Transverse colon (tissue), 4 donors: Measurements from ENCODE around the gene IL9. TPM values are rescaled to one million over a fixed set of nuclear protein-coding genes. Genes with fewer than 3 reads are reported as not detected.

Source experiments
- DNase-seq: peaks from one replicate; pipeline ENCODE4 v3.0.0-alpha.2; 2019
- H3K27ac ChIP-seq, 4 donors: fragments of 200-600 bp; sonication (generic); 2 replicates each; pipeline ENCODE4 v1.5.1; 2016 to 2018; ENCODE audit warnings: inconsistent platforms in 4 of 4
- H3K27me3 ChIP-seq: fragments of 200-600 bp; sonication (generic); 2 replicates; pipeline ENCODE4 v1.5.1; 2017; ENCODE audit warnings: inconsistent platforms
- H3K36me3 ChIP-seq, 4 donors: fragments of 200-600 bp; sonication (generic); 2 replicates each; pipeline ENCODE4 v1.5.1; 2017 to 2019; ENCODE audit warnings: inconsistent platforms in 4 of 4
- H3K4me1 ChIP-seq, 4 donors: fragments of 200-600 bp; sonication (generic); 2 replicates each; pipeline ENCODE4 v1.5.1; 2017 to 2020; ENCODE audit warnings: inconsistent platforms in 4 of 4
- H3K4me3 ChIP-seq, 4 donors: fragments of 200-600 bp; sonication (generic); 1 replicate in 1 of 4; 2 replicates in 3 of 4; pipeline versions ENCODE4 v1.5.1 to v1.6.1; 2017 to 2019; ENCODE audit warnings: inconsistent platforms in 4 of 4
- H3K9me3 ChIP-seq, 2 donors: fragments of 200-600 bp; sonication (generic); 2 replicates each; pipeline ENCODE4 v1.5.1; 2017 to 2019; ENCODE audit warnings: inconsistent platforms in 2 of 2
- EP300 ChIP-seq: sonication (generic); formaldehyde crosslinking; IDR thresholded peaks from one replicate; pipeline ENCODE4 v1.6.1; 2017; ENCODE audit warnings: antibody characterized with exemption, low read depth
- POLR2A ChIP-seq: fragments of 450-650 bp; IDR thresholded peaks from one replicate; pipeline ENCODE4 v1.6.1; 2016; ENCODE audit warnings: antibody characterized with exemption, mild to moderate bottlenecking, moderate library complexity
- POLR2AphosphoS5 ChIP-seq, 3 donors: sonication (generic); formaldehyde crosslinking; IDR thresholded peaks; one replicate each; pipeline ENCODE4 v1.6.1; 2016; ENCODE audit warnings: antibody characterized with exemption in 3 of 3
- WGBS, 2 donors: methylation state at CpG; one replicate each; pipeline ENCODE4 v1.1.5; 2018; ENCODE audit warnings: low coverage in 1 of 2; 5-methylcytosine and 5-hydroxymethylcytosine counted together
- in situ Hi-C, 4 donors: fragments of 200-750 bp; cut with MboI; loops; one replicate each; pipeline versions ENCODE4 v1.15.0 to v1.15.1; 2017; ENCODE audit warnings: low sequenced_read_pairs in 3 of 4, low pct_ligation_motif_present in 1 of 4, low pct_unique_long_range_greater_than_20kb in 1 of 4
- intact Hi-C: fragments of 100-400 bp; cut with DNase I; formaldehyde crosslinking; loops from one replicate; pipeline ENCODE4 v1.15.1; 2023; ENCODE audit warnings: low total_unique reads
- total RNA-seq, 4 donors: library from RNA; depleted of rRNA; stranded (reverse); fragments of >200 nt; gene quantifications; one replicate each; pipeline ENCODE4 v1.1.0, GENCODE V29; 2016
- TF ChIP-seq, protein P1 (sequence below), 5 experiments: fragments of 200-600 bp in 3 of 5; fragments of 450-650 bp in 2 of 5; sonication (generic) in 3 of 5; IDR thresholded peaks; 1 replicate in 2 of 5; 2 replicates in 3 of 5; pipeline ENCODE4 v1.5.1; 2016 to 2017; ENCODE audit warnings: antibody characterized with exemption in 5 of 5, inconsistent platforms in 3 of 5, mild to moderate bottlenecking in 2 of 5, moderate library complexity in 1 of 5

IL9 gene
- total RNA-seq, 4 donors from 2014 or later: not detected

DNA sequence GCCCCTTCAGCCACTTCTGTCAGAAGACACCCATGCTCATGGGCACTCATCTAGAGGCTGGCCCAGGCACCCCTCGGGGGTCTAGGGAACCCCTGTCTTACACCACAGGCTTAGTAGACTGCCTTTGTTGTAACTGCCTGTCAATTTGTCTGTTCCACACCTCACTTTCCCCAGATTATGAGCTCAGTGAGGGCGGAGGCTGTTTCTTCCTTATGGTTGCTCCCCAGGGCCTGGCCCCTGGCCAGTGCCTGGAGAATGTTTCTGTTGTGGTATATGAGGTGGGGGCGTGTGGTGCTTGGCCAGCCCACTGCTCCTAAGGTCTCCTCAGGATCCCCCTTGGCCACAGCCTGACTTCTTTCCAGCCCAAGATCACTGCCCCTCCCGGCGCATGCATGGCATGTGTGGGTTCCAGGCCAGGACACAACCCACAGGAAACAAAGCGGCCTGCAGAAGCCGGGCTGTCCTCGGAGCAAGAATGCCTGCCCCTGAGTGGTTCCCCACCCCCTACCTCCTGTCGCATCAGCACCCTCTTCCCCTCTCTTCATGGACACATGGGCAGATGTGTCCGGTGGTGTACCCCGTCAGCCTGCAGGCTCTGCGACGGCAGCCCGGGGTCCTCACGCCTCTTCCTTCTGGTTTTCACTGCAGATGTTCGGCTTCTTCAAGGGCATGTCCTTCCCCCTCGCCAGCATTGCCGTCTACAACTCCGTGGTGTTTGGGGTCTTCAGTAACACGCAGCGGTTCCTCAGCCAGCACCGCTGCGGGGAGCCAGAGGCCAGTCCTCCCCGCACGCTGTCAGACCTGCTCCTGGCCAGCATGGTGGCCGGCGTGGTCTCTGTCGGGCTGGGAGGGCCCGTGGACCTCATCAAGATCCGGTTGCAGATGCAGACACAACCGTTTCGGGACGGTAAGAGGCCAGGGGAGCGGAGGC is 43.5 kb downstream of the IL9 start:
- Histone ChIP-seq H3K4me1 (no peaks in the 10 kb centered on the region), H3K4me3 (no peak overlapping the region), H3K27ac (no peak overlapping the region), H3K27me3 (no peaks in the 10 kb centered on the region), H3K9me3 (no peaks in the 10 kb centered on the region), H3K36me3 (no peaks in the 10 kb centered on the region)
- peak; percentile 30 for DNase-seq
- TF ChIP-seq POLR2A: no peak
- intact Hi-C loops (no loop called here), in situ Hi-C loops (no loop called here)
- 83% methylated on average over 33 of the region's 34 CpGs; no CpG with 5 or more reads in 1 of the 2 donors for WGBS, 2 donors

DNA sequence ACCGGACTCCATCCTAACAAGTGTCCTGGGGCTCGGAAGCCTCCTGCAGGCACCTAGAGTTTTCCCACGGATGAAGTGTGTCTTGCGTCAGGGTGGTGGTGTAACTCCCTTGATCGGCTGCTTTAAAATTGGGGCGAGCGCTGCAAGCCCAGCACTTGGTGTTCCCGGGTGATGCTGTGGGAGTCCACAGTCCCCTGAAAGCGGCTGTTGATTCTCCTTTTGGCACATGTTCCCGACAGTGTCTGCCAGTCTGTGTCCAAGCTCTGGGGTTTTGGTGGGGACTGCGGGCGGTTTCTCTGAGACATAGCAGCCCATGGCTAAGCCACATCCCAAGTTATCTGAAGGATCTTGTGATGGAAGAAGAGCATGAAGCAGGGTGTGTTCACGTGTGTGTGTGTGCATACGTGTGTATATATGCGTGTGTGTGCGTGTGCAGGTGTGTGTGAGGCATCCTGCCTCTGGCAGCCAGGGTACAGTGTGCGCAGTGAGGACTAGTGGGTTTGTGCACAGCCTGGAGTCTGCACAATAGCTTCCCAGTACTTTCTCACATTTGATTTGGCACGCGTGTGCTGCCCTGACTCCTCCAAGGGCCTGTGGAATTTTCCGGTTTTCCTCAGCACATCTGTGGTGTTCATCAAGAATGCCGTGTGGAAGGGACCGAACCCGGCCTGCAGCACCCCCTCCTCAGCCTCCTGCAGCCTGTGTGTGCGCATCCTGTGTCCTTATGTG is 44.3 kb downstream of the IL9 start:
- no peak for DNase-seq
- intact Hi-C loops: no loop called here
- 64 to 85% methylated on average over 5 to 23 of the region's 24 CpGs for WGBS, 2 donors
- Histone ChIP-seq H3K27me3 (no peaks in the 10 kb centered on the region), H3K4me3 (no peak overlapping the region), H3K4me1 (no peaks in the 10 kb centered on the region), H3K36me3 (no peaks in the 10 kb centered on the region), H3K27ac (no peak overlapping the region), H3K9me3 (no peaks in the 10 kb centered on the region)
- in situ Hi-C loops: no loop called here
- no peak for TF ChIP-seq POLR2AphosphoS5 (IDR thresholded peaks at IDR 0.05)
- no peak for TF ChIP-seq EP300
- TF ChIP-seq, protein P1, sequence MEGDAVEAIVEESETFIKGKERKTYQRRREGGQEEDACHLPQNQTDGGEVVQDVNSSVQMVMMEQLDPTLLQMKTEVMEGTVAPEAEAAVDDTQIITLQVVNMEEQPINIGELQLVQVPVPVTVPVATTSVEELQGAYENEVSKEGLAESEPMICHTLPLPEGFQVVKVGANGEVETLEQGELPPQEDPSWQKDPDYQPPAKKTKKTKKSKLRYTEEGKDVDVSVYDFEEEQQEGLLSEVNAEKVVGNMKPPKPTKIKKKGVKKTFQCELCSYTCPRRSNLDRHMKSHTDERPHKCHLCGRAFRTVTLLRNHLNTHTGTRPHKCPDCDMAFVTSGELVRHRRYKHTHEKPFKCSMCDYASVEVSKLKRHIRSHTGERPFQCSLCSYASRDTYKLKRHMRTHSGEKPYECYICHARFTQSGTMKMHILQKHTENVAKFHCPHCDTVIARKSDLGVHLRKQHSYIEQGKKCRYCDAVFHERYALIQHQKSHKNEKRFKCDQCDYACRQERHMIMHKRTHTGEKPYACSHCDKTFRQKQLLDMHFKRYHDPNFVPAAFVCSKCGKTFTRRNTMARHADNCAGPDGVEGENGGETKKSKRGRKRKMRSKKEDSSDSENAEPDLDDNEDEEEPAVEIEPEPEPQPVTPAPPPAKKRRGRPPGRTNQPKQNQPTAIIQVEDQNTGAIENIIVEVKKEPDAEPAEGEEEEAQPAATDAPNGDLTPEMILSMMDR (IDR thresholded peaks at IDR 0.05): no peak
- TF ChIP-seq POLR2A: no peak

DNA sequence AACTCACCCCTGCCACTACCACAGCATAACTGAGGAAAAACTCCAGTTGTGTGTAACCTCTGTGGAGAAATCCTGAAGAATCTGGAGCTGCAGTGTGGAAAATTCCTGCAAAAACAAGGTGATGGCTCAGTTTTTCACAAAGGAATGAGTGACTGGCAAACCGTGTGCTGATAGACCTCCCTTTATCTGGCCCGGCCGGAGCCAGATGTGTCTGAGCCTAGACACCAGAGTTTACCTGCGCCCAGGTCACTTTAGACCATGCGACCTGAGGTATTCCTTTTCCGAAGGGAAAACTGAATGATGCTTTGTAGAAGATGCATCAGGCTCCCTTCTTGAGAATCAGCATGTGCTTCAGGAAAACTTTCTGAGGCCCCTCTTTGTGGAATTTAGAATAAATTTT is 45.0 kb downstream of the IL9 start:
- Histone ChIP-seq H3K4me1 (no peaks in the 10 kb centered on the region), H3K27me3 (no peaks in the 10 kb centered on the region), H3K9me3 (no peaks in the 10 kb centered on the region), H3K4me3 (no peak overlapping the region), H3K36me3 (no peaks in the 10 kb centered on the region), H3K27ac (no peak overlapping the region)
- in situ Hi-C loops: no loop called here
- intact Hi-C loops: no loop called here
- no peak for DNase-seq
- TF ChIP-seq POLR2A (no peak), EP300 (no peak), POLR2AphosphoS5 (IDR thresholded peaks at IDR 0.05) (no peak)
- TF ChIP-seq, protein P1 (IDR thresholded peaks at IDR 0.05): no peak
- 89 to 100% methylated on average over 1 to 6 of the region's 6 CpGs for WGBS, 2 donors

DNA sequence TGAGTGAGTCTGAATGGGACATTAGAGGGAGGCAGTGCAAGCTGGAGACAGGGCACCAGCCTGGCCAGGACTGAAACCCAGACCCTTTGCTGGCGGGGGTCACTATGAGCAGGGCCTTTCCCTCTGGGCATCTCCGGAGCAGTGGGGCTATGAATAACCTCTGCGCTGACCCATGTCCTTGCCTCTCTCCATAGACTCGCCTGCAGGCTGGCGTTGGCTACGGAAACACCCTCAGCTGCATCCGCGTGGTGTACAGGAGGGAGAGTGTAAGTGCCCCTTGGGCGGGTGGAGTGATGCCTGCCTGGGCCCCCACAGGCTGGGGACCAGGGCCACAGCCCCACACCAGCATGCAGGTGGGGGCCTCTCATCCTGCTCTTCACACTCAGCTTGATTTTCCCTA is 45.4 kb downstream of the IL9 start:
- TF ChIP-seq, protein P1 (IDR thresholded peaks at IDR 0.05): no peak
- TF ChIP-seq POLR2A (no peak), POLR2AphosphoS5 (IDR thresholded peaks at IDR 0.05) (no peak), EP300 (no peak)
- in situ Hi-C loops (no loop called here), intact Hi-C loops (no loop called here)
- no peaks in the 10 kb centered on the region for H3K9me3 ChIP-seq
- H3K36me3 ChIP-seq: no peaks in the 10 kb centered on the region
- no peak for DNase-seq
- H3K27me3 ChIP-seq: no peaks in the 10 kb centered on the region
- 94 to 100% methylated on average over 3 to 9 of the region's 9 CpGs for WGBS, 2 donors
- H3K4me3 ChIP-seq: no peak overlapping the region
- no peak overlapping the region for H3K27ac ChIP-seq
- no peaks in the 10 kb centered on the region for H3K4me1 ChIP-seq
